ENCODE data around the gene KNCN. TPM values are rescaled to one million over a fixed set of nuclear protein-coding genes. Genes with fewer than 3 reads are reported as not detected.
A peak's percentile ranks its signal among the peaks of the same experiment; 100 is the strongest.

KNCN gene
- total RNA-seq, 2 donors from 2014 or later = not detected

DNA sequence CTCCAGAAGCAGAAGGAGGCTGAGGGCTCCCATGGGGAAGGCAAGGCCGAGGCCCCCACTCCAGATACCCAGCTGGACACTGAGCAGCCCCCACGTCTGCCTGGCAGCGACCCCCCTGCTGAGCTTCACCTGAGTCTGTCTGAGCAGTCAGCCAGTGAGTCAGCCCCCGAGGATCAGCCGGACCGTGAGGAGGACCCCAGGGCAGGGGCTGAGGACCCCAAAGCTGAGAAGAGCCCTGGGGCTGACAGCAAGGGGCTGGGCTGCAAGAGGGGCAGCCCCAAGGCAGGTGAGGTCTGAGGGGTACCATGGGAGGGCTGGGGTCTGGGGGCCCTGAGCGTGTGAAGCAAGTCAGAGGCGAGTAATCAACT is 40.5 kb downstream of the KNCN start:
- 77 to 78% methylated on average over 6 to 8 of the region's 8 CpGs for WGBS, 2 experiments (ENCODE audit: insufficient coverage in 1 of 2, insufficient read length in 1 of 2)
- Mint-ChIP-seq H3K9me3 (no peaks in the 10 kb centered on the region), H3K4me3 (no peak overlapping the region), H3K4me1 (peaks cover 36% of the 10 kb centered on the region), H3K27ac (no peak overlapping the region), H3K36me3 (ENCODE audit: low read depth) (no peaks in the 10 kb centered on the region), H3K27me3 (ENCODE audit: insufficient read depth) (peaks cover 73% of the 10 kb centered on the region)
- peaks cover 23% of the 10 kb centered on the region for H3K27me3 ChIP-seq (ENCODE audit: control insufficient read depth, insufficient read depth, low read length, poor library complexity, severe bottlenecking)
- no peak overlapping the region for H3K9ac ChIP-seq (ENCODE audit: extremely low read depth, low read length, poor library complexity, severe bottlenecking)
- H3K27ac ChIP-seq (ENCODE audit: low read depth, low read length) = no peak overlapping the region
- peaks cover 2% of the 10 kb centered on the region for H3K4me1 ChIP-seq (ENCODE audit: control insufficient read depth, insufficient read depth, low read length)
- DNase-seq = peak; percentile 40
- no peak overlapping the region for H3K4me3 ChIP-seq (ENCODE audit: low read length)
- H3K36me3 ChIP-seq (ENCODE audit: control insufficient read depth, insufficient read depth, low read length) = no peaks in the 10 kb centered on the region
- H3K9me3 ChIP-seq (ENCODE audit: control insufficient read depth, low read length) = no peaks in the 10 kb centered on the region
- TF ChIP-seq, protein P1, sequence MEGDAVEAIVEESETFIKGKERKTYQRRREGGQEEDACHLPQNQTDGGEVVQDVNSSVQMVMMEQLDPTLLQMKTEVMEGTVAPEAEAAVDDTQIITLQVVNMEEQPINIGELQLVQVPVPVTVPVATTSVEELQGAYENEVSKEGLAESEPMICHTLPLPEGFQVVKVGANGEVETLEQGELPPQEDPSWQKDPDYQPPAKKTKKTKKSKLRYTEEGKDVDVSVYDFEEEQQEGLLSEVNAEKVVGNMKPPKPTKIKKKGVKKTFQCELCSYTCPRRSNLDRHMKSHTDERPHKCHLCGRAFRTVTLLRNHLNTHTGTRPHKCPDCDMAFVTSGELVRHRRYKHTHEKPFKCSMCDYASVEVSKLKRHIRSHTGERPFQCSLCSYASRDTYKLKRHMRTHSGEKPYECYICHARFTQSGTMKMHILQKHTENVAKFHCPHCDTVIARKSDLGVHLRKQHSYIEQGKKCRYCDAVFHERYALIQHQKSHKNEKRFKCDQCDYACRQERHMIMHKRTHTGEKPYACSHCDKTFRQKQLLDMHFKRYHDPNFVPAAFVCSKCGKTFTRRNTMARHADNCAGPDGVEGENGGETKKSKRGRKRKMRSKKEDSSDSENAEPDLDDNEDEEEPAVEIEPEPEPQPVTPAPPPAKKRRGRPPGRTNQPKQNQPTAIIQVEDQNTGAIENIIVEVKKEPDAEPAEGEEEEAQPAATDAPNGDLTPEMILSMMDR (conservative IDR thresholded peaks at IDR 0.05) = no peak

DNA sequence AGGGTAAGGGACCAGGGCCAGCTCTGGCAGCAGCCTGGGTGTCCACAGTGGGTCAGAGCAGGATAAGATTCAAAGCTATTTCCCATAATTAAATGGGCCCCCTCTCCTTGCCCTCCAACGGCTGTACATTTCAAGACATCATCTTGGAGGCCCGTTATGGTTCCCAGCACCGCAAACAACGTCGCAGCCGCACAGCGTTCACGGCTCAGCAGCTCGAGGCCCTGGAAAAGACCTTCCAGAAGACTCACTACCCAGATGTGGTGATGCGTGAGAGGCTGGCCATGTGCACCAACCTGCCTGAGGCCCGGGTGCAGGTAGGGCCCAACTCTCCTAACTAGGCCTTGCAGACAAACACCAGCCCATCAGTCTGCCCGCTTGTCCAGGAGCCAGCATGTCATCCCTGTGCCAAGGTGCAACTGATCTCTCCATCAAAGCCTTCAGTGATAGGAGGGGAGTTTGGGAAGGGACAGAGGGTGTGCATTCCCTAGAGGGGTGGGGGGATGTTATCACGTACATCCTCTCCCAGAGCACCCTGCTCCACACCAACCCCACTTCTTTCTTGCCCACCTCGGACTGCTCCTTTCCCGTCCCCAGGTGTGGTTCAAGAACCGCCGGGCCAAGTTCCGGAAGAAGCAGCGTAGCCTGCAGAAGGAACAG is 41.0 kb downstream of the KNCN start:
- Mint-ChIP-seq H3K4me1 (peaks cover 31% of the 10 kb centered on the region), H3K36me3 (ENCODE audit: low read depth) (no peaks in the 10 kb centered on the region), H3K4me3 (no peak overlapping the region), H3K9me3 (no peaks in the 10 kb centered on the region), H3K27ac (no peak overlapping the region), H3K27me3 (ENCODE audit: insufficient read depth) (peaks cover 68% of the 10 kb centered on the region)
- 95 to 99% methylated on average over 16 to 18 of the region's 19 CpGs for WGBS, 2 experiments (ENCODE audit: insufficient coverage in 1 of 2, insufficient read length in 1 of 2)
- TF ChIP-seq, protein P1 (conservative IDR thresholded peaks at IDR 0.05) = no peak
- Histone ChIP-seq H3K9ac (ENCODE audit: extremely low read depth, low read length, poor library complexity, severe bottlenecking) (no peak overlapping the region), H3K36me3 (ENCODE audit: control insufficient read depth, insufficient read depth, low read length) (no peaks in the 10 kb centered on the region), H3K27ac (ENCODE audit: low read depth, low read length) (no peak overlapping the region), H3K4me3 (ENCODE audit: low read length) (no peak overlapping the region), H3K4me1 (ENCODE audit: control insufficient read depth, insufficient read depth, low read length) (no peaks in the 10 kb centered on the region), H3K27me3 (ENCODE audit: control insufficient read depth, insufficient read depth, low read length, poor library complexity, severe bottlenecking) (peaks cover 23% of the 10 kb centered on the region), H3K9me3 (ENCODE audit: control insufficient read depth, low read length) (no peaks in the 10 kb centered on the region)
- DNase-seq = peak; percentile 29

DNA sequence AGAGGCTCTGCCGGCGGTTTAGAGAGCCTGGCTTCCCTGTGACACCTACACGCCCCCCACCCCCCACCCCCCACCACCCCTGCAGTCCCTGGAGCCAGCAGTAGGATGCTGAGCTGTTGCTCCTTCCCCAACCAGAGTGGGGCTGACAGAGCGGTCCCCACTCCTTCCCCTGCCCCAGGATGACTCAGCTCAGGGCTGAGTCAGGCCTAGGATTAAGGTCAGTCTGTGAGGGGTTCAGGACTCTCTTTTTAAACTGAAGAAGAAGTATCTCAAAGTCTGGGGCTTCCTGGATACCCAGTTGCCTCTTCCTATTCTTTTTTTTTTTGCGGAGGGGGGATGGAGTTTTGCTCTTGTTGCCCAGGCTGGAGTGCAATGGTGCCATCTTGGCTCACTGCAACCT is 42.7 kb downstream of the KNCN start:
- no peaks in the 10 kb centered on the region for H3K9me3 ChIP-seq (ENCODE audit: control insufficient read depth, low read length)
- H3K27me3 ChIP-seq (ENCODE audit: control insufficient read depth, insufficient read depth, low read length, poor library complexity, severe bottlenecking) = peaks cover 16% of the 10 kb centered on the region
- no peak overlapping the region for H3K27ac ChIP-seq (ENCODE audit: low read depth, low read length)
- DNase-seq = peak; percentile 49
- peaks cover 31% of the 10 kb centered on the region for H3K4me1 Mint-ChIP-seq
- TF ChIP-seq, protein P1 (conservative IDR thresholded peaks at IDR 0.05) = no peak
- H3K9me3 Mint-ChIP-seq = no peaks in the 10 kb centered on the region
- H3K36me3 Mint-ChIP-seq (ENCODE audit: low read depth) = no peaks in the 10 kb centered on the region
- H3K9ac ChIP-seq (ENCODE audit: extremely low read depth, low read length, poor library complexity, severe bottlenecking) = no peak overlapping the region
- no peak overlapping the region for H3K27ac Mint-ChIP-seq
- H3K36me3 ChIP-seq (ENCODE audit: control insufficient read depth, insufficient read depth, low read length) = no peaks in the 10 kb centered on the region
- peaks cover 57% of the 10 kb centered on the region for H3K27me3 Mint-ChIP-seq (ENCODE audit: insufficient read depth)
- no peak overlapping the region for H3K4me3 ChIP-seq (ENCODE audit: low read length)
- no peaks in the 10 kb centered on the region for H3K4me1 ChIP-seq (ENCODE audit: control insufficient read depth, insufficient read depth, low read length)
- H3K4me3 Mint-ChIP-seq = no peak overlapping the region
- 78% methylated on average over 5 of the region's 5 CpGs; no CpG with 5 or more reads in 1 of the 2 experiments for WGBS, 2 experiments (ENCODE audit: insufficient coverage in 1 of 2, insufficient read length in 1 of 2)
